DMS53 treated with DMSO at 0.1 percent for 48 hours (cell line): ENCODE results near the gene BIRC5.

Experiments used
- DNase-seq: peaks from one replicate; lab custom pipeline; 2025; ENCODE audit not compliant: unreplicated experiment; lab: John Stamatoyannopoulos, UW

BIRC5 gene

DNA sequence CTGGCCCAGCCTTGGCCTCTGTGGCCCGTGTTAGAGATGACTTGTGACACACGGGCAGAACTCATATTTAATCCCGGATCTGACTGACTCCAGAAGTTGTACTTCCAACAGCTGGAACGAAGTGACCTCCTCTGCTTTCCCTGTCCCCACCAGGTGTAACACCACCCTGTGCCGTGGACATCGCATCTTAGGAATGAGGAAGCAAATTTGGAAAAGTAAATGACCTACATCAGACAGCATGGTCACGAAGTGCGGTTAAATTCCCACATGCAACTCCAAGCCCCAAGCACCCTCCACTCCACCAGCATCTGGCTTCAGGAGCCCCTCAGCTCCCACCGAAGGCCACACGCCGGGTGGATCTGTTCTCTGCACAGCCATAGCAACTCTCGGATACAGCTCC lies 30.1 kb upstream of the BIRC5 start:
- no peak for DNase-seq

DNA sequence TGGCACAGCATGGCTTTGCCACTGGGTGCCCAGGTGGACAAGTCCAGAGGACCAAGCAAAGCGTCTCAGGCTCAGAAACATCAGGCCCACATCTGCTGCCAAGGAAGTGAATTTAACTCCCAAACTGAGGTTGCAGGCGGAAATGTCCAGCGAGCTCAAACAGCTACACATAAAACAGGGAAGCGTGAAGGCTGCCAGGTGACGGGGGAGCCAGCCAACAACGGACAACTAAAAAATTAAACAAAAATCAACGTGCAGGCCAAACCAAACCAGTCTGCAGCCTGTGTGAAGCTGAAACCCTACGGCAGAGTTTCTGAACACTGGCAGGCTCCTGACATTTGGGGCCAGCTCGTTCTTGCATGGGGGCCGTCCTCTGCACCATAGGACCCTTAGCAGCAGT lies 29.7 kb upstream of the BIRC5 start:
- DNase-seq: no peak

DNA sequence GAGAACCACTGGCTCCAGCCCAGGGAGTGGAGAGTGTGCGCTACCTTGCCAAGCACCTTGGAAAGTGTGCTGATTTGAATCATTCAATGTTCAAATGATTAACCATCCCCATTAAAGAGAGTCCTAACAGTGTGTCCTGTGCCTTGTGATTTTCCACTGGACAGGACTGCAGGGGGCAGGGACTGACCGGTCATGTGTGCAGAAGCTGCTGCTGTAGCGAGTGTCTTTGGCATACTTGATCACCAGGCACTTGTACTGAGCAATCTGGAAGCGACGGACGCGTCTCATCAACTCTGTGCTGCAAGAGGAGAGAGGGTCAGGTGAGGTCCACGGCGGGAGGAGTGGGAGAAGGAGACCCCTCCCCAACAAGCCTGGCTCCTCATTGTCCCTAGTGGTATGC lies 29.2 kb upstream of the BIRC5 start:
- no peak for DNase-seq

DNA sequence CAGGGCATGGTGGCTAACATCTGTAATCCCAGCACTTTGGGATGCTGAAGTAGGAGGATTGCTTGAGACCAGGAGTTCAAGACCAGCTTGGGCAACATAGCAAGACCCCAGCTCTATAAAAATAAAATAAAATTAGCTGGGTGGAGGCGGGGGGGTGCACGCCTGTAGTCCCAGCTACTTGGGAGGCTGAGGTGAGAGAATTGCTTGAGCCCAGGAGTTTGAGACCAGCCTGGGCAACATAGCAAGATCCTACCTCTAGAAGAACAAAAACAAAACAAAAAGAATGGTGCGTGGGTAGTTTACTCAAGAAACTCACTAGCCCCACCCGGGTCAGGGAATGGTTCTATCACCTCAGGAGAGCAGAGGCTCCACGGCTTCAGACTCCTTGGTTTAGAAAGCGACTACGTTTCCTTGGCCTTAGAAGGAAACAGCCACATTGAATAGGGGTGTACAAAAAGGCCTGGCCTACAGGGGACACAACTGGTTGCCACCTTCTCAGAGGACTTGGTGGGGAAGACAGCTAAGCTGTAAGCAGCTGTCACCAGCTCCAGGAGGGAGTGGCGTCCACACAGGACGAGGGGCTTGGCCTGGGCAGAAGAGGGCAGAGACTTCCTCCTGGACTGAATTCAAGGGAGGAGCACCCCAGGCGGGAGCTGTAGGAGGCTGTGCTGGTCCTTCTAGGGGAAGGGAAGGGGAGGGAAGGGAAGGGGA lies 27.9 kb upstream of the BIRC5 start:
- DNase-seq: no peak

DNA sequence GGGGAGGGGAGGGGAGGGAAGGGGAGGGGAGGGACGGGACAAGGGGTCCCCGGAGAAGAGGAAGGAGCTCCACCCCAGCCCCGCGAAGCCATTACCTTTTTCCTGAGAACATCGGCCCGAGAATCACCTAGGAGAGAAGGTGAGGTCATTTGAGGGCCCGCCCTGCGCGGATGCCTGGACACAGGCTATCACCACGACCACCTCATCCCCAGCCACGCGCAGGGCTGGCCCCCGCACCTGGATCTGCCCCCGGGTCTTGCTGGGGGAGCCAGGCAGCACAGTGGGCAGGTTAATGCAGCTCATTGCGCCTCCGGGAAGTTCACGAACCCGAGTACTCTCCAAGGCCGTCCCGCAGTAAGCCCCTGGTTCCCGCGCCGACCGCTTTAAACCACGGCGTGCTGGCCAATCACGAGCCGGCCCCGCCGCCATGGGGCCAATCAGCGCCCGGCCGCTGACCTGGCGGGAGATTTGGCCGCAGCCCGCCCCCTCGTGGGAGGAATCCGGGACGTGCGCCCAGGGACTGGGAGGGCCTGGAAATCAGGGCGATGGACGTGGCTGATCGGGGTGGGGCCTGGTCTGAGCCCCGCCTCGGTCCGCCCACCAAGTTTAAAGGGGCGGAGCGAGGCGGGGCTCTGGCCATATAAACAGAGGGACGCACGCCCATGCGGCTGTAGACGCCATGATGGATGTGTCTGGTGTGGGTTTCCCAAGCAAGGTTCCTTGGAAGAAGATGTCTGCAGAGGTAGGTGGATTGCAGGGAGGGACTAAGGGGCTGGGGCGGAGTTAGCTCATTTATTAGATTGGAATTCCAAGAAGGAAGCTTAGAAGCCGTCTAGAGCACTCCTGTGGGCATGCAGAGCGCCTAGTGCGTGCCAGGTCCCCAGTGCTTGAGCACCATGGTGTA lies 27.1 kb upstream of the BIRC5 start, which contains the start of the genes AFMID and TK1:
AFMID (plus strand) TSS at position 671 of the 904 bp plus-strand sequence; CDS start at position 680, 9 bp downstream.
TK1 (minus strand) TSS at position 361 of the 904 bp plus-strand sequence; CDS start at position 303, 58 bp downstream.
- peak; percentile 93 for DNase-seq

DNA sequence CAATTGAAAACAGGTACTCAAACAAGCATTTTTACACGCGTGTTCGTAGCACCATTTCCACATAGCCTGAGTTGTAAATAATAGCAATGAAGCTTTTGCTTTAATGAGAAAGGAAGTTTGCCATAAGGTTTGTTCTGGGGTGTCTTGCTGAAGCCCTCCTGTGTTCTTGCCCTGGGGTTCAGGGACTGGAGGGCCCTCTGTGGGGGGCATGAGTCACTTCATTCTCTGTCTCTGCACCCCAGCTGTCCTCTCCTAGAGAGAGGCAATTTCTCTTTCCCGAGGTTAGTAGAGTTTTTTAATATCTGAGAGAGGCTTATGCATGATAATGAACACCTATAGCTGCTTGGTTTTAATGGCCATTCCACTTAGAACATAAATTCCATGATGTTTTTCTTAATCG lies 17.3 kb upstream of the BIRC5 start:
- no peak for DNase-seq

DNA sequence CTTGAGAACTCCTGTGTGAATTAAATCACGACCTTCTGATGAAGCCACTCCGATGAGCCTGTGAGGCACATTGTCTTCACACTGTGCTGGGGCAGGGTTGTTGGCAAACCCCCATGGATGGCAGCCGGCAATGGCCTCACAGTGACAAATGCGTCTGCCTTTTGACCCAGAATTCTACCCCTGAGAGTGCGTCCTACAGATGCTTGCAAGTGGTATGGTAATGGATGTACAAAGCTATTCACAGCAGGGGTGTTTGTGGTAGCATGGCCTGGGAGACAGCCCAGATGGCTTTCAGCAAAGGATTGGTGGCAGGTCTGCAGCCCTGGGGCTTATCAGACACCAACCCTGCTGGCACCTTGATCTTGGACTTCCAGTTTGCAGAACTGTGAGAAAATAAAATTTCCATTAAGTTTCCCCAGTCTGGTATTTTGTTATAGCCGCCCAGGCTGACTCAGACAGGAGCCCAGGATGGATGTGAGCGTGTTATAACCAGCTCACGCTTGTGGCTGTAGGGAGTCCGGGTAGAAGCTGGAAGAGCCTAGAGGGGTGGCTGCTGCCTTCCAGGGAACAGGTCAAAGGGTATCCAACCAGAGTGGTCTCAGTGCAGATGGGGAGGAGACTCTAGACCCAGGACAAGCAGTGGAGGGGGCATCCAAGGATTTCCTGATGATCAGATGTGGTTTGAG lies 16.8 kb upstream of the BIRC5 start:
- no peak for DNase-seq

DNA sequence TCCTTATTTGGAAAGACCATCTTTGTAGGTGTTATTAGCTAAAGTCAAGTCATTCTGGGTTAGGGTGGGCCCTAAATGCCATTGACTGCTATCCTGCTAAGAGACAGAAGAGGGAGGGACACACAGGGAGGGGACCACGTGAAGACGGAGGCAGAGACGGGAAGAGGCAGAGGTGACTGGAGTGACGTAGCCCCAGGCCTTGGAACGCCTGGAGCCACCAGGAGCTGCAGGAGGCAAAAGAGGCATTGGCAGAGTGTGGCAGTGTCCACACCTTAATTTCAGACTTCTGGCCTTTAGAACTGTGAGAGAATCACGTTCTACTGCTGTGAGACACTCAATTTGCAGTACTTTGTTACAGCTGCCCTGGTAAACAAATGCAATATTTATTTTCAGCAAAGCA lies 13.6 kb upstream of the BIRC5 start:
- DNase-seq: no peak

DNA sequence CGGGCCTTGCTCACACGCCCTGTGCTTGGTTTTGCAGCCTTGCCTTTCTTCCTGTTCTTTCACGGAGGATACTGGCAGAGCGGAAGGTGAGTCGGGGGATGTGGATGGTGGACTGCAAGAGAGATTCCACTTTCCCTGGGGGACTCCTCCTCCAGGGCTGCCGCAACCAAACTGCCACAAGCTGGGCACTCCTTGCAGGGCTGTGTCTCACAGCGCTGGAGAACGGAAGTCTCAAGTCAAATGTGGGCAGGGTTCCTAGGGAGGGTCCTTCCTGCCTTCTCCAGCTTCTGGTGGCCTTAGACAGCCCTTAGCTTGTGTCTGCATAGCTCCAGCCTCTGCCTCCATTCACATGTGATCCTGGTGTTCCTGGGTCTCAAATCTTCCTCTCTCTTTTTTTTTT lies 11.4 kb upstream of the BIRC5 start:
- no peak for DNase-seq

DNA sequence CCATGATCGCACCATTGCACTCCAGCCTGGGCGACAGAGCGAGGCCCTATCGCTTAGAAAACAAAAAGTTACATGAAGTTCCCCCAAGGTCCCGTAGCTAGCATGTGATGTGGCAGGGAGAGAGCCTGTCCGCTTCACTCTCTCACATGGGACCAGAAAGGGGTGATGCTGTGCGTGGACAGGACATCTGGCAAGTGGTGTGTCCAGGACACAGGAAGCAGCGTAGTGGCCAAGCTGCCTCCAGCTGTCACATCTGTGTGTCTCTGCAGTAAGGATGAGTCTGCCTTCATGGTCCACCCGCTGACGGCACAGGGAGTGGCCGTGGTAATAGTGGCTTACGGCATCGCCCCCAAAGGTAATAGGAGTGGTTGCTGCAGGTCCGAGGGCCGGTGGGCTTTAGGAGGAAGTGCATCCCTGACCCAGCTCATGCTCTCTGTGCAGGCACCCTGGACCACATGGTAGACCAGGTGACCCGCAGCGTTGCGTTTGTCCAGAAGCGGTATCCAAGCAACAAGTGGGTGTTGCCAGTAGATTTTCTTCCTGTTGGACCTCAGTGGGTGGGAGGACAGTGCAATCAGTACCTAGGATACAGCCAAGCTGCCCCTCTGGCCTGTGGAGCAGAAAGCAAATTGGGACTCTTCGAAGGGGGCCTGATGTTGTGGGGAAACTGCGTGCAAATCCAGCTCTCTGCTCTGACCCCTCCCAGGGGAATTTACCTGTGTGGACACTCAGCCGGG lies 9.5 kb upstream of the BIRC5 start:
- DNase-seq: no peak

DNA sequence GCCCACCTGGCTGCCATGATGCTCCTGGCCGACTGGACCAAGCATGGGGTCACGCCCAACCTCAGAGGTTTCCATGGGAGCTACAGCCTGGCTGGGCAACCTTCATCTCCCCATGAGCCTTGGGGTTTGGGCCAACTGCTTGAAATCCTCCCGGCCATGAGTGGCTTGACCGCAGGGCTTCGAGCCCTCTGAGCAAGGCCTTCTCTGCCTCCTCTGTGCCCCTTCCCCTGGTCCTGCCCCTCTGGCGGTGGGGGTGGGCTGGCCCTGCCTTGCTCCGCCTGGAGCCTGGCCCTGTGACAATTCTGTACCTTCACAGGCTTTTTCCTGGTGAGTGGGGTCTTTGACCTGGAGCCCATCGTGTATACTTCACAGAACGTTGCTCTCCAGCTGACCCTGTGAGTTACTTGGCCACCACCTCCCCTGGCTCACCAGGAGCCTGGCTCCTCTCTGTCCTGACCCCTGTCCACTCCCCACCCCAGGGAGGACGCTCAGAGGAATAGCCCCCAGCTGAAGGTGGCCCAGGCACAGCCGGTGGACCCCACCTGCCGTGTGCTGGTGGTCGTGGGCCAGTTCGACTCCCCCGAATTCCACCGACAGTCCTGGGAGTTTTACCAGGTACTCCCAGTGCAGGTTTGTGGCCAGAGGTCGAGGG lies 8.8 kb upstream of the BIRC5 start:
- DNase-seq: no peak

DNA sequence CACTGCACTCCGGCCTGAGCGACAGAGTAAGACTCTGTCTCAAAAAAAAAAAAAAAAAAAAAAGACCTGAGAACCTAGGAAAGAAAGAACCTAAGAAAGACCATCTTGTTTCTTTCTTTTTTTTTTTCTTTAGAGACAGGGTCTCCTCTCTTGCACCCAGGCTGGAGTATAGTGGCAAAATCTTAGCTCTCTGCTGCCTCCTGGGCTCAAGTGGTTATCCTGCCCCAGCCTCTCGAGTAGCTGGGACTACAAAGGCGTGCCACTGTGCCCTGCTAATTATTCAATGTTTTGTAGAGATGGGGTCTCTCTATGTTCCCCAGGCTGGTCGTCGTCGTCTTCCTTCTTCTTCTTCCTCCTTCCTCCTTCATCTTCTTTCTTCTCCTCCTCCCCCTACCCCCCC lies 7.8 kb upstream of the BIRC5 start:
- DNase-seq: no peak

DNA sequence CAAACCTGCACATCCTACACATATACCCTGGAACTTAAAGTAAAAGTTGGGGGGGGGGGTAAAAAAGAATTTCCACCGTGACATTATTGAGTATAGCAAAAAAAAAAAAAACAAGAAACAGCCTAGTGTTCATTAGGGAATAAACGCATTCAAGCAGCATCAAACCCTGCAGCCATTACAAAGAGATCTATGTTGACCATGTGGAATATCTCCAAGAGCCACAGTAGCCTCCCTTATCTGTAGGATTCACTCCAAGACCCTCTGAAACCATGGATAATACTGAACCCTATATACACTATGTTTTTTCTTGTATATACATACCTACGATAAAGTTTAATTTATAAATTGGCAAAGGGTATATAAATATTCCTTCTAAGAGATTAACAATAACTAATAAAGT lies 5.6 kb upstream of the BIRC5 start:
- no peak for DNase-seq

DNA sequence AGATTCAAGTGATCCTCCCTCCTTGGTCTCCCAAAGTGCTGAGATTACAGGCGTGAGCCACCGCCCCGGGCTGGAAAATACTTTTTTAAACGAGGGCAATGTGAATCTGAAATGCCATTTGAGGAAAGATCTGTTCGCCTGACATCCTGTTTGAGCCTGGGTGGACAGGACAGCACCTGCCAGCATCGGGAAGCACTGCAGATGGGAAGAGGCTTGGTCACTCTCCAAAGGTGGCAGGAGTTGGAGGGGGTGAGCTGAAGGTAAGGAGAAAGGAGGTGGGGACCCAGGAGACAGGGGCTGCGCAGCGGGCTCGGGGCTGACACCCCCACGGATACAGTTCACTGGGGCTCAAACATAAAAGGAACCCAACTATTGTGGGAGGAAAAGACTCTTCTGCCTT lies 3.9 kb upstream of the BIRC5 start:
- DNase-seq: no peak

DNA sequence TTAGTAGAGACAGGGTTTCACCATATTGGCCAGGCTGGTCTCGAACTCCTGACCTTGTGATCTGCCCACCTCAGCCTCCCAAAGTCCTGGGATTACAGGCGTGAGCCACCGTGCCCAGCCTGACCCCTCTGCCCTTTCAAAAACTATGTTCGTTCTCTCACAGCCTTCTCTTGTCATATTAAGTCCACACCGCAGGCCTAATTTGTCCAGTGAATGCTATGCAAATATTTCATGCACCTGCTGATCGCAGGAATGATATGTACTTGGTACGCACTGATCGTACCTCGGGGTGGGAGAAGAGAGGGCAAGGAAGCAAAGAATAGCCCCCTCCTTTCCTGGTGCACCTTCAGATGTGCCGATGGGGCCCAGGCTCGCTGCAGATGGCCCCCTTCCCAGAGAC lies 3.0 kb upstream of the BIRC5 start:
- no peak for DNase-seq

DNA sequence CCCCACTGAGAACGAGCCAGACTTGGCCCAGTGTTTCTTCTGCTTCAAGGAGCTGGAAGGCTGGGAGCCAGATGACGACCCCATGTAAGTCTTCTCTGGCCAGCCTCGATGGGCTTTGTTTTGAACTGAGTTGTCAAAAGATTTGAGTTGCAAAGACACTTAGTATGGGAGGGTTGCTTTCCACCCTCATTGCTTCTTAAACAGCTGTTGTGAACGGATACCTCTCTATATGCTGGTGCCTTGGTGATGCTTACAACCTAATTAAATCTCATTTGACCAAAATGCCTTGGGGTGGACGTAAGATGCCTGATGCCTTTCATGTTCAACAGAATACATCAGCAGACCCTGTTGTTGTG lies 631 bp downstream of the BIRC5 start:
- no peak for DNase-seq

DNA sequence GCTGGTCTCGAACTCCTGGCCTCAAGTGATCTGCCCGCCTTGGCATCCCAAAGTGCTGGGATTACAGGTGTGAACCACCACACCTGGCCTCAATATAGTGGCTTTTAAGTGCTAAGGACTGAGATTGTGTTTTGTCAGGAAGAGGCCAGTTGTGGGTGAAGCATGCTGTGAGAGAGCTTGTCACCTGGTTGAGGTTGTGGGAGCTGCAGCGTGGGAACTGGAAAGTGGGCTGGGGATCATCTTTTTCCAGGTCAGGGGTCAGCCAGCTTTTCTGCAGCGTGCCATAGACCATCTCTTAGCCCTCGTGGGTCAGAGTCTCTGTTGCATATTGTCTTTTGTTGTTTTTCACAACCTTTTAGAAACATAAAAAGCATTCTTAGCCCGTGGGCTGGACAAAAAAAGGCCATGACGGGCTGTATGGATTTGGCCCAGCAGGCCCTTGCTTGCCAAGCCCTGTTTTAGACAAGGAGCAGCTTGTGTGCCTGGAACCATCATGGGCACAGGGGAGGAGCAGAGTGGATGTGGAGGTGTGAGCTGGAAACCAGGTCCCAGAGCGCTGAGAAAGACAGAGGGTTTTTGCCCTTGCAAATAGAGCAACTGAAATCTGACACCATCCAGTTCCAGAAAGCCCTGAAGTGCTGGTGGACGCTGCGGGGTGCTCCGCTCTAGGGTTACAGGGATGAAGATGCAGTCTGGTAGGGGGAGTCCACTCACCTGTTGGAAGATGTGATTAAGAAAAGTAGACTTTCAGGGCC lies 5.5 kb downstream of the BIRC5 start:
- no peak for DNase-seq

DNA sequence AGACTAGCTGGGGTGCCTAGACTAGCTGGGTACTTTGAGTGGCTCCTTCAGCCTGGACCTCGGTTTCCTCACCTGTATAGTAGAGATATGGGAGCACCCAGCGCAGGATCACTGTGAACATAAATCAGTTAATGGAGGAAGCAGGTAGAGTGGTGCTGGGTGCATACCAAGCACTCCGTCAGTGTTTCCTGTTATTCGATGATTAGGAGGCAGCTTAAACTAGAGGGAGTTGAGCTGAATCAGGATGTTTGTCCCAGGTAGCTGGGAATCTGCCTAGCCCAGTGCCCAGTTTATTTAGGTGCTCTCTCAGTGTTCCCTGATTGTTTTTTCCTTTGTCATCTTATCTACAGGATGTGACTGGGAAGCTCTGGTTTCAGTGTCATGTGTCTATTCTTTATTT lies 9.0 kb downstream of the BIRC5 start:
- no peak for DNase-seq

DNA sequence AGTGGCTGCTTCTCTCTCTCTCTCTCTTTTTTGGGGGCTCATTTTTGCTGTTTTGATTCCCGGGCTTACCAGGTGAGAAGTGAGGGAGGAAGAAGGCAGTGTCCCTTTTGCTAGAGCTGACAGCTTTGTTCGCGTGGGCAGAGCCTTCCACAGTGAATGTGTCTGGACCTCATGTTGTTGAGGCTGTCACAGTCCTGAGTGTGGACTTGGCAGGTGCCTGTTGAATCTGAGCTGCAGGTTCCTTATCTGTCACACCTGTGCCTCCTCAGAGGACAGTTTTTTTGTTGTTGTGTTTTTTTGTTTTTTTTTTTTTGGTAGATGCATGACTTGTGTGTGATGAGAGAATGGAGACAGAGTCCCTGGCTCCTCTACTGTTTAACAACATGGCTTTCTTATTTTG lies 9.7 kb downstream of the BIRC5 start:
- no peak for DNase-seq
